NB4 (cell line): ENCODE results near the gene CENPH.
"Not testable (repeated sequence)": the region's sequence is repeated elsewhere in the genome, so short reads cannot be mapped to it uniquely, and the experiment has no call there.

Experiments used
- DNase-seq: peaks from one replicate; pipeline ENCODE4 v3.0.0; 2010; ENCODE audit warnings: low read depth
- H3K4me3 ChIP-seq: one replicate; pipeline ENCODE4 v1.5.1; 2011; ENCODE audit warnings: mild to moderate bottlenecking, low read depth, low read length, moderate library complexity
- CTCF ChIP-seq: IDR thresholded peaks from one replicate; pipeline ENCODE4 v1.5.1; 2012; ENCODE audit warnings: low read depth, low read length
- MAX ChIP-seq: IDR thresholded peaks from 2 replicates; pipeline ENCODE4 v1.6.1; 2011; ENCODE audit warnings: low read depth, low read length
- MYC ChIP-seq: IDR thresholded peaks from 2 replicates; pipeline ENCODE4 v1.6.1; 2011; ENCODE audit warnings: low read depth, low read length
- POLR2A ChIP-seq: IDR thresholded peaks from 2 replicates; pipeline ENCODE4 v1.6.1; 2011; ENCODE audit warnings: mild to moderate bottlenecking; ENCODE audit not compliant: insufficient read length; ENCODE audit errors: extremely low read depth

Gene CENPH

GRCh38 chr5:69252437-69252836, 63.1 kb downstream of the CENPH start:
- H3K4me3 ChIP-seq: no peak overlapping the region
- no peak for DNase-seq
- TF ChIP-seq CTCF (no peak), POLR2A (no peak), MAX (no peak), MYC (no peak)

GRCh38 chr5:69255940-69256339, 66.6 kb downstream of the CENPH start:
- DNase-seq: not testable (repeated sequence)

GRCh38 chr5:69257577-69257976, 68.2 kb downstream of the CENPH start:
- H3K4me3 ChIP-seq: no peak overlapping the region
- DNase-seq: no peak
- TF ChIP-seq POLR2A (no peak), MAX (no peak), CTCF (no peak), MYC (no peak)

More at GRCh38 chr5:69255940-69256339, 66.6 kb downstream of the CENPH start:
- not testable (repeated sequence) for H3K4me3 ChIP-seq
